ENCODE results near the gene MISP3.

GRCh38 chr19:14085309-14085995 is 12.9 kb downstream of the MISP3 start, which contains the start of gene C19orf67:
- TF ChIP-seq CTCF (IDR thresholded peaks at IDR 0.05; ENCODE audit: insufficient read depth, low read depth, low read length) (no peak), EZH2 (IDR thresholded peaks at IDR 0.05; ENCODE audit: insufficient read depth, low read length) (no peak)
